Measurements from ENCODE around the gene RINT1. TPM values are rescaled to one million over a fixed set of nuclear protein-coding genes. Genes with fewer than 3 reads are reported as not detected.

The RINT1 gene
- total RNA-seq, 6 experiments from 2014 or later = 7.2 to 10.6 (median 9.1) TPM

DNA sequence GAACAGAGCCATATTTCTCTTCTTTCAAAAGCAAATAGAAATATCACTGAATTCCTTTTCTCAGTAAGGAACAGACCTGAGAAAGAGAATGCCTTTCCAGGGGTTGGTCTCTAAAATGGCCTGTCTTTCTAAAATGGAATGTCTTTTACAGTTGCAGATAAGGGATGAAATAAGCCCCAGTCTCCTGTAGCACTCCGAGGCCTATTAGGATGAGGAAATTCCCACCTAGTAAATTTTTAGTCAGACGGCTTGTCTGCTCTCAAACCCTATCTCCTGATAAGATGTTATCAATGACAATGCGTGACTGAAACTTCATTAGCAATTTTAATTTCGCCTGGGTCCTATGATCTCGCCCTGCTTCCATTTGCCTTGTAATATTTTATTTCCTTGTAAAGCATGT is 52.2 kb downstream of the RINT1 start:
- Histone ChIP-seq H3K4me3 (no peak overlapping the region), H3K36me3 (no peaks in the 10 kb centered on the region), H3K4me1 (peaks cover 0 to 7% (median 0%) of the 10 kb centered on the region in 4 donors), H3K27me3 (no peaks in the 10 kb centered on the region), H3K9me3 (no peaks in the 10 kb centered on the region), H3K27ac (no peak overlapping the region)
- intact Hi-C loops (cut with DNase I) = no loop called here
- no peak for TF ChIP-seq POLR2A (IDR thresholded peaks at IDR 0.05)
- TF ChIP-seq, protein P1, sequence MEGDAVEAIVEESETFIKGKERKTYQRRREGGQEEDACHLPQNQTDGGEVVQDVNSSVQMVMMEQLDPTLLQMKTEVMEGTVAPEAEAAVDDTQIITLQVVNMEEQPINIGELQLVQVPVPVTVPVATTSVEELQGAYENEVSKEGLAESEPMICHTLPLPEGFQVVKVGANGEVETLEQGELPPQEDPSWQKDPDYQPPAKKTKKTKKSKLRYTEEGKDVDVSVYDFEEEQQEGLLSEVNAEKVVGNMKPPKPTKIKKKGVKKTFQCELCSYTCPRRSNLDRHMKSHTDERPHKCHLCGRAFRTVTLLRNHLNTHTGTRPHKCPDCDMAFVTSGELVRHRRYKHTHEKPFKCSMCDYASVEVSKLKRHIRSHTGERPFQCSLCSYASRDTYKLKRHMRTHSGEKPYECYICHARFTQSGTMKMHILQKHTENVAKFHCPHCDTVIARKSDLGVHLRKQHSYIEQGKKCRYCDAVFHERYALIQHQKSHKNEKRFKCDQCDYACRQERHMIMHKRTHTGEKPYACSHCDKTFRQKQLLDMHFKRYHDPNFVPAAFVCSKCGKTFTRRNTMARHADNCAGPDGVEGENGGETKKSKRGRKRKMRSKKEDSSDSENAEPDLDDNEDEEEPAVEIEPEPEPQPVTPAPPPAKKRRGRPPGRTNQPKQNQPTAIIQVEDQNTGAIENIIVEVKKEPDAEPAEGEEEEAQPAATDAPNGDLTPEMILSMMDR (IDR thresholded peaks at IDR 0.05) = no peak
- WGBS (ENCODE audit: insufficient coverage, low coverage, low lambda C conversion rate, missing lambda C conversion rate) = 85% methylated on average over 5 of the region's 5 CpGs
- no peak for ATAC-seq
- no peak for DNase-seq

DNA sequence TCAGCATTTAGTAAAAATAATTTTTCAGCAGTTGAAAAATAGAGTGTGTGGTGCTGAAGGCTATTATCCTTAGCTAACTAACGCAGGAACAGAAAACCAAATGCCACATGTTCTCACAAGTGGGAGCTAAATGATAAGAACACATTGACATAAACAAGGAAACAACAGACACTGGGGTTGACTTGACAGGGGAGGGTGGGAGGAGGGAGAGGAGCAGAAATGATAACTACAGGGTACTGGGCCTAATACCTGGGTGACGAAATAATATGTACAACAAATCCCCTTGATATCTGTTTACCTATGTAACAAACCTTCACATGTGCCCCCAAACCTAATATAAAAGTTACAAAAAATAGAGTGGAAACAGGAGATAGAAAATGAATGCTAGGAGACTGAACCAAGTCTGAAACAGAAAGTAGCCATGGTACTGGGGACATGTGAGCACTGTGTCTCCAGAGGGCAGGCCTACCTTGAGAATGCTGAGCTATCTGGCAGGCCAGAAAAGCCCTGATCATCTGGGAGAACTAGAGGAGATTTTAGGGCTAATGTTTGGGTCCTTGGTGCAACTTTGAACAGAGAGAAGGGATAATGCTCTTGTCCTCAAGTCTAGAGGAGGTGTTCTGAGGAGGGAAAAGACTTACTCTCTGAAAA is 54.0 kb downstream of the RINT1 start:
- no peak for DNase-seq

DNA sequence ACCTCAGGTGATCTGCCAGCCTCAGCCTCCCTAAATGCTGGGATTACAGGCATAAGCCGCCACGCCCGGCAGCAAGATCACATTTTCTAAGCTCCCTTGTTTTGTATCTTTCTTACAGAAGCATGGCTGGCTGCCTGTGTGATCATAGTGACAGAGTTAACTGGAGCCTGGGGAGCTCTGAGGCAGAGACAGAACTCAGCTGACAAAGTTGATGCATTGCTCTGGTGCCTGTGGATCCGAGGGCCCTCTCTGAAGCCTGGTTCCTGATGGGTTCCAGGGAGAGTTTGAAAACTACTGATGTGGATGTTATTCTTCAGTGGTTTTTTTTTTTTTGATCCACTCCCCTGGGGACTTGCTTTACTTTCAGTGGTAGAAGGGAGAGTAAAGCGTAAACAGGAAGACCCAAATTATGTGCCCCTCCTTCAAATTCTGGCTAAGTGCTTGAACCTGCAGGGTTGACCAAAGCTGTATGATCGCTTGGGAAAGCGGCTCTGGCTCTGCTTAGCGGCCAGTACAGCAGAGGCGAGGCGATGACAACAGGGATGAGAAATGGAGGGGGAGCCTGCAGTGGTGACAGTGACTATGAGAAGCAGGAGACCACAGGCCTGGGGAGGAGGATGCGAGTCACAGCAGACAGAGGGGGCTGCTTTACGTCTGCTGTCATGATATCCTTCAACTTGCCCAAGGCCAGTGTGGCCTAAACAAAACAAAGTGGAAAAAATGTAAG is 56.1 kb downstream of the RINT1 start:
- TF ChIP-seq, protein P1 (IDR thresholded peaks at IDR 0.05) = no peak
- TF ChIP-seq POLR2A (IDR thresholded peaks at IDR 0.05) = no peak
- no peaks in the 10 kb centered on the region for H3K27me3 ChIP-seq
- intact Hi-C loops (cut with DNase I) = no loop called here
- no peak overlapping the region for H3K27ac ChIP-seq
- ATAC-seq = no peak
- no peak for DNase-seq
- H3K36me3 ChIP-seq = no peaks in the 10 kb centered on the region
- no peaks in the 10 kb centered on the region for H3K9me3 ChIP-seq
- no peaks in the 10 kb centered on the region for H3K4me1 ChIP-seq
- H3K4me3 ChIP-seq = no peak overlapping the region
- WGBS (ENCODE audit: insufficient coverage, low coverage, low lambda C conversion rate, missing lambda C conversion rate) = 90% methylated on average over 12 of the region's 12 CpGs

More for the DNA sequence above, 54.0 kb downstream of the RINT1 start:
- no peaks in the 10 kb centered on the region for H3K36me3 ChIP-seq
- no peak overlapping the region for H3K27ac ChIP-seq
- no peaks in the 10 kb centered on the region for H3K9me3 ChIP-seq
- H3K4me3 ChIP-seq = no peak overlapping the region
- peaks cover 0 to 7% (median 0%) of the 10 kb centered on the region in 4 donors for H3K4me1 ChIP-seq
- WGBS (ENCODE audit: insufficient coverage, low coverage, low lambda C conversion rate, missing lambda C conversion rate) = 97% methylated on average over 2 of the region's 2 CpGs
- TF ChIP-seq, protein P1 (IDR thresholded peaks at IDR 0.05) = no peak
- no peak for TF ChIP-seq POLR2A (IDR thresholded peaks at IDR 0.05)
- H3K27me3 ChIP-seq = no peaks in the 10 kb centered on the region
- no peak for ATAC-seq
- intact Hi-C loops (cut with DNase I) = no loop called here

DNA sequence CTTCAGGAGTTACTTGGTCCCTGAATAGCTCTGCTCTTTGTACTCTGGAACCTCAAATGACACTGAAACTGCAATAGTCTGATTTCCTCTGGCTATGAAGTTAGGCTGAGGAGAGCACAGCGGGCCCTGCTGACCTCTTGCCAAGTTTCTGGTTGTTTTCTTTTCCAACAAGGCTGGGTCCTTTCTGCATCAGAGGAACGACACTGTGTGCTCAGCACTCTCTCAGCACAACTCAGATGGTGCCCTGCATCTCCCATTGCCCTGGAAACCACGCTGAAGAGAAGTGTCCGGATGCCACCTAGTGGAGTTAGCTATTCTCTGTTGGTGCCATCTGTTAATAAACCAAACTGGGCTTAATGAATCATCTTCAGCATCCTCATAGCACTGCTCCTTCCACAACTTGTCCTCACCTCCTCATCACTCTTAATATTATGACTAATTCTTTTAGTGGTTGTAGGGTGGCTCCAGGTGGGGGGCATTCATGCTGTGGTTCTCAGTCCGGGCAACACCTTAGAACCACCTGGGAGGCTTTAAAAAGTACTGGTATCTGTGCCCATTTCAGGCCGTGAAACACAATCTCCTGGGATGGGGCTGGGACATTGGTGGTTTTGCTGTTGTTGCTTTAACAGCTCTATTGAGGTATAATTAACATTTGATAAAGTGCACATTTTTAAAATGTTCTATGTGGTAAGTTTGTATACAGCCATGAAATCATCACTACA is 57.5 kb downstream of the RINT1 start:
- Histone ChIP-seq H3K9me3 (no peaks in the 10 kb centered on the region), H3K27ac (no peak overlapping the region), H3K4me1 (peaks cover 0 to 4% (median 0%) of the 10 kb centered on the region in 4 donors), H3K27me3 (no peaks in the 10 kb centered on the region), H3K4me3 (no peak overlapping the region), H3K36me3 (no peaks in the 10 kb centered on the region)
- peak; percentile 93 to 98 (median 96) for ATAC-seq
- 18% methylated on average over 6 of the region's 6 CpGs for WGBS (ENCODE audit: insufficient coverage, low coverage, low lambda C conversion rate, missing lambda C conversion rate)
- intact Hi-C loops (cut with DNase I) = no loop called here
- peak; percentile 41 to 64 (median 64) for DNase-seq
- TF ChIP-seq, protein P1 (IDR thresholded peaks at IDR 0.05) = peak; percentile 57 to 70 (median 60)
- TF ChIP-seq POLR2A (IDR thresholded peaks at IDR 0.05) = no peak

Data from right lobe of liver (tissue), 6 donors.